Bronchial epithelial cell (primary cell): ENCODE results near the gene FBXO21. TPM values are rescaled to one million over a fixed set of nuclear protein-coding genes. Genes with fewer than 3 reads are reported as not detected.
A peak's percentile ranks its signal among the peaks of the same experiment; 100 is the strongest.

Experiments used
- DNase-seq: peaks from one replicate; pipeline ENCODE4 v3.0.0-alpha.2; 2010; ENCODE audit warnings: low read depth
- FAIRE-seq: peaks from 2 replicates; lab custom pipeline; 2011; peaks lifted over from hg19 to GRCh38; lab: Jason Lieb, UNC
- H3K27me3 ChIP-seq: 2 replicates; pipeline ENCODE4 v1.5.1; 2011; ENCODE audit warnings: low read length; ENCODE audit not compliant: control insufficient read depth, insufficient read depth
- H3K36me3 ChIP-seq: 2 replicates; pipeline ENCODE4 v1.5.1; 2011; ENCODE audit warnings: low read length; ENCODE audit not compliant: control insufficient read depth, insufficient read depth
- H3K4me3 ChIP-seq: 2 replicates; pipeline ENCODE4 v1.5.1; 2011; ENCODE audit warnings: mild to moderate bottlenecking, low read depth, low read length, control low read depth
- CTCF ChIP-seq: IDR thresholded peaks from 2 replicates; pipeline ENCODE4 v1.5.1; 2011; ENCODE audit warnings: mild to moderate bottlenecking, moderate library complexity, low read length, control low read depth, inconsistent platforms; ENCODE audit not compliant: insufficient read depth, severe bottlenecking
- total RNA-seq: library from RNA; depleted of rRNA; stranded (reverse); fragments of >200 nt; gene quantifications from 2 replicates; pipeline ENCODE4 v1.2.1, GENCODE V29; 2014

Gene FBXO21
- total RNA-seq, result 52.7 and 117 TPM in 2 replicates

- no peak for TF ChIP-seq CTCF
- H3K27me3 ChIP-seq, result no peaks in the 10 kb centered on the region
- no peak for FAIRE-seq
- H3K36me3 ChIP-seq, result no peaks in the 10 kb centered on the region
- H3K4me3 ChIP-seq, result peak within 1 kb of the TSS; percentile 84
- peak; percentile 55 for DNase-seq
These were observed at the start of gene FBXO21 for GRCh38 chr12:117190210-117190781. Gene FBXO21 (minus strand): TSS chr12:117190470. CDS start chr12:117190456, 14 bp downstream.

GRCh38 chr12:117236456-117237001 is 46.3 kb upstream of the FBXO21 start:
- H3K27me3 ChIP-seq, result no peaks in the 10 kb centered on the region
- no peak overlapping the region for H3K4me3 ChIP-seq
- peak; percentile 80 for TF ChIP-seq CTCF

GRCh38 chr12:117235261-117235660 is 45.0 kb upstream of the FBXO21 start:
- no peaks in the 10 kb centered on the region for H3K27me3 ChIP-seq
- DNase-seq (no peak), FAIRE-seq (no peak)
- H3K36me3 ChIP-seq, result no peaks in the 10 kb centered on the region
- H3K4me3 ChIP-seq, result no peak overlapping the region
- no peak for TF ChIP-seq CTCF

More at GRCh38 chr12:117236456-117237001, 46.3 kb upstream of the FBXO21 start:
- FAIRE-seq, result no peak
- no peaks in the 10 kb centered on the region for H3K36me3 ChIP-seq
- DNase-seq, result peak; percentile 35

- Histone ChIP-seq H3K36me3 (no peaks in the 10 kb centered on the region), H3K27me3 (no peaks in the 10 kb centered on the region), H3K4me3 (no peak overlapping the region)
- no peak for TF ChIP-seq CTCF
- DNase-seq (no peak), FAIRE-seq (no peak)
These were observed 44.2 kb upstream of the FBXO21 start for GRCh38 chr12:117234441-117234840.

GRCh38 chr12:117231750-117232149 is 41.5 kb upstream of the FBXO21 start:
- DNase-seq, result no peak
- H3K4me3 ChIP-seq, result no peak overlapping the region
- no peak for TF ChIP-seq CTCF
- no peaks in the 10 kb centered on the region for H3K36me3 ChIP-seq
- peak; percentile 7 for FAIRE-seq
- H3K27me3 ChIP-seq, result no peaks in the 10 kb centered on the region

- no peak for TF ChIP-seq CTCF
- FAIRE-seq, result peak; percentile 96
- DNase-seq, result peak; percentile 20
- H3K36me3 ChIP-seq, result no peaks in the 10 kb centered on the region
- no peak overlapping the region for H3K4me3 ChIP-seq
- no peaks in the 10 kb centered on the region for H3K27me3 ChIP-seq
These were observed 38.0 kb upstream of the FBXO21 start for GRCh38 chr12:117228239-117228638.
